Erythroblast (primary cell): Measurements from ENCODE around the gene SPINK6.

Source experiments
- GATA1 ChIP-seq: IDR thresholded peaks from 2 replicates; pipeline ENCODE4 v1.6.1; 2011; ENCODE audit warnings: low read depth, mild to moderate bottlenecking, control low read depth, low read length, moderate library complexity
- POLR2A ChIP-seq: IDR thresholded peaks from 2 replicates; pipeline ENCODE4 v1.6.1; 2011; ENCODE audit warnings: mild to moderate bottlenecking, low read length

GRCh38 chr5:148261221-148261620 lies 58.4 kb downstream of the SPINK6 start:
- no peak for TF ChIP-seq POLR2A
- no peak for TF ChIP-seq GATA1
